HEK293T (cell line): ENCODE data around the gene TMEFF2.

Experiments used
- CTCF ChIA-PET: fragments of 350-600 bp; formaldehyde crosslinking; extraction: SDS; loops from one replicate; lab custom pipeline; 2021; ENCODE audit warnings: antibody characterized with exemption, inconsistent platforms; lab: Yijun Ruan, JAX
- POLR2A ChIA-PET: fragments of 350-600 bp; formaldehyde crosslinking; extraction: SDS; loops from one replicate; lab custom pipeline; 2020; ENCODE audit warnings: antibody characterized with exemption, inconsistent platforms; lab: Yijun Ruan, JAX
- DNase-seq: peaks from one replicate; pipeline ENCODE4 v3.0.0; 2012; ENCODE audit warnings: mixed read lengths; ENCODE audit errors: extremely low spot score
- ARNT ChIP-seq: fragments of 450-650 bp; IDR thresholded peaks from 2 replicates; pipeline ENCODE4 v1.6.1; 2017; ENCODE audit warnings: mild to moderate bottlenecking
- BHLHE40 ChIP-seq: fragments of 450-650 bp; IDR thresholded peaks from 2 replicates; pipeline ENCODE4 v1.6.1; 2016; ENCODE audit warnings: mild to moderate bottlenecking, moderate library complexity, borderline replicate concordance
- CTBP1 ChIP-seq: fragments of 450-650 bp; IDR thresholded peaks from 2 replicates; pipeline ENCODE4 v1.6.1; 2016; ENCODE audit warnings: borderline replicate concordance
- ELF4 ChIP-seq: fragments of 450-650 bp; IDR thresholded peaks from 2 replicates; pipeline ENCODE4 v1.6.1; 2017; ENCODE audit warnings: antibody characterized with exemption
- FOXA1 ChIP-seq: fragments of 450-650 bp; IDR thresholded peaks from 2 replicates; pipeline ENCODE4 v1.6.1; 2016; ENCODE audit warnings: mild to moderate bottlenecking
- FOXK2 ChIP-seq: fragments of 450-650 bp; IDR thresholded peaks from 2 replicates; pipeline ENCODE4 v1.6.1; 2016; ENCODE audit warnings: mild to moderate bottlenecking
- FOXM1 ChIP-seq: fragments of 450-650 bp; IDR thresholded peaks from 2 replicates; pipeline ENCODE4 v1.6.1; 2017; ENCODE audit warnings: mild to moderate bottlenecking, borderline replicate concordance
- HDGF ChIP-seq: fragments of 450-650 bp; IDR thresholded peaks from 2 replicates; pipeline ENCODE4 v1.6.1; 2017; ENCODE audit warnings: antibody characterized with exemption, borderline replicate concordance
- L3MBTL2 ChIP-seq: fragments of 450-650 bp; conservative IDR thresholded peaks from 2 replicates; pipeline ENCODE4 v1.6.1; 2016; ENCODE audit warnings: mild to moderate bottlenecking
- LEF1 ChIP-seq: fragments of 450-650 bp; IDR thresholded peaks from 2 replicates; pipeline ENCODE4 v1.6.1; 2017; ENCODE audit warnings: mild to moderate bottlenecking, borderline replicate concordance
- NFRKB ChIP-seq: fragments of 450-650 bp; IDR thresholded peaks from 2 replicates; pipeline ENCODE4 v1.6.1; 2016; ENCODE audit warnings: mild to moderate bottlenecking, moderate library complexity
- PKNOX1 ChIP-seq: fragments of 450-650 bp; IDR thresholded peaks from 2 replicates; pipeline ENCODE4 v1.6.1; 2016
- SP1 ChIP-seq: fragments of 450-650 bp; IDR thresholded peaks from 2 replicates; pipeline ENCODE4 v1.6.1; 2017
- SUZ12 ChIP-seq: fragments of 450-650 bp; IDR thresholded peaks from 2 replicates; pipeline ENCODE4 v1.6.1; 2016; ENCODE audit warnings: mild to moderate bottlenecking
- TARDBP ChIP-seq: fragments of 450-650 bp; IDR thresholded peaks from 2 replicates; pipeline ENCODE4 v1.6.1; 2016
- ZNF384 ChIP-seq: fragments of 450-650 bp; IDR thresholded peaks from 2 replicates; pipeline ENCODE4 v1.6.1; 2016

The TMEFF2 gene

GRCh38 chr2:192059266-192059665 is 135.5 kb downstream of the TMEFF2 start:
- POLR2A ChIA-PET, result no interaction called here
- no peak for TF ChIP-seq SUZ12
- no peak for TF ChIP-seq SP1
- no peak for TF ChIP-seq PKNOX1
- no peak for TF ChIP-seq LEF1
- TF ChIP-seq NFRKB, result no peak
- TF ChIP-seq L3MBTL2, result no peak
- TF ChIP-seq ZNF384, result no peak
- TF ChIP-seq FOXA1, result no peak
- no peak for TF ChIP-seq ELF4
- no peak for TF ChIP-seq FOXK2
- no peak for TF ChIP-seq BHLHE40
- TF ChIP-seq HDGF, result no peak
- TF ChIP-seq FOXM1, result no peak
- no peak for TF ChIP-seq ARNT
- TF ChIP-seq TARDBP, result no peak
- no peak for TF ChIP-seq CTBP1
- CTCF ChIA-PET, result no interaction called here
- no peak for DNase-seq

GRCh38 chr2:192053921-192054320 is 140.8 kb downstream of the TMEFF2 start:
- no peak for DNase-seq
- POLR2A ChIA-PET, result no interaction called here
- no peak for TF ChIP-seq FOXK2
- CTCF ChIA-PET, result no interaction called here

- ChIA-PET CTCF (no interaction called here), POLR2A (no interaction called here)
- no peak for TF ChIP-seq SUZ12
- TF ChIP-seq ZNF384, result no peak
- no peak for DNase-seq
Observed at GRCh38 chr2:192051533-192051932, 143.2 kb downstream of the TMEFF2 start.

GRCh38 chr2:192049362-192049761 is 145.4 kb downstream of the TMEFF2 start:
- no peak for TF ChIP-seq ARNT
- TF ChIP-seq ELF4, result no peak
- TF ChIP-seq LEF1, result no peak
- TF ChIP-seq BHLHE40, result no peak
- TF ChIP-seq HDGF, result no peak
- TF ChIP-seq L3MBTL2, result no peak
- no peak for TF ChIP-seq ZNF384
- TF ChIP-seq CTBP1, result no peak
- no peak for TF ChIP-seq SP1
- TF ChIP-seq PKNOX1, result no peak
- TF ChIP-seq SUZ12, result no peak
- DNase-seq, result no peak
- CTCF ChIA-PET, result no interaction called here
- POLR2A ChIA-PET, result no interaction called here

- ChIA-PET CTCF (no interaction called here), POLR2A (no interaction called here)
- DNase-seq, result no peak
- no peak for TF ChIP-seq SUZ12
- no peak for TF ChIP-seq FOXK2
- no peak for TF ChIP-seq CTBP1
- TF ChIP-seq SP1, result no peak
- TF ChIP-seq NFRKB, result no peak
- TF ChIP-seq ZNF384, result no peak
- no peak for TF ChIP-seq HDGF
- no peak for TF ChIP-seq ARNT
Observed at GRCh38 chr2:192047315-192048107, 147.2 kb downstream of the TMEFF2 start.

GRCh38 chr2:192044496-192044895 is 150.2 kb downstream of the TMEFF2 start:
- no peak for TF ChIP-seq FOXM1
- TF ChIP-seq BHLHE40, result no peak
- no peak for TF ChIP-seq TARDBP
- no peak for TF ChIP-seq NFRKB
- no peak for TF ChIP-seq FOXA1
- no peak for TF ChIP-seq SUZ12
- TF ChIP-seq ARNT, result no peak
- no peak for TF ChIP-seq FOXK2
- no peak for TF ChIP-seq HDGF
- no peak for TF ChIP-seq PKNOX1
- TF ChIP-seq L3MBTL2, result no peak
- CTCF ChIA-PET, result no interaction called here
- POLR2A ChIA-PET, result no interaction called here
- no peak for DNase-seq

- TF ChIP-seq PKNOX1 (no peak), HDGF (no peak), FOXM1 (no peak), CTBP1 (no peak), LEF1 (no peak), ELF4 (no peak), ARNT (no peak), SUZ12 (no peak), ZNF384 (no peak)
- ChIA-PET POLR2A (no interaction called here), CTCF (no interaction called here)
- no peak for DNase-seq
Observed at GRCh38 chr2:192043216-192043870, 151.4 kb downstream of the TMEFF2 start.
